K562 (cell line): ENCODE measurements around the gene ST3GAL3. TPM values are rescaled to one million over a fixed set of nuclear protein-coding genes. Genes with fewer than 3 reads are reported as not detected.
A peak's percentile ranks its signal among the peaks of the same experiment; 100 is the strongest.

Experiments
- ATAC-seq: fragments of 200-7000 bp; cut with Tn5 transposase; 3 replicates; pipeline ENCODE4 v1.9.1; 2020; ENCODE audit warnings: moderate library complexity
- BruUV-seq: library from RNA; stranded (reverse); fragments of 400-500 nt; replicated peaks from 2 replicates; lab custom pipeline; 2021; lab: Mats Ljungman, UMichigan
- CTCF ChIA-PET: fragments of 300-600 bp; formaldehyde crosslinking; extraction: SDS; loops from one replicate; lab custom pipeline; 2021; ENCODE audit warnings: low intra/inter-chr PET ratio; lab: Yijun Ruan, JAX
- POLR2A ChIA-PET: fragments of 300-600, 350-650 bp; sonication (Branson Sonifier 250); formaldehyde crosslinking; extraction: SDS; loops from one replicate; lab custom pipeline; 2021; ENCODE audit warnings: antibody characterized with exemption, inconsistent platforms; lab: Yijun Ruan, JAX
- DNase-seq, 4 experiments: peaks; one replicate each; pipeline versions ENCODE4 v3.0.0 to v3.0.0-alpha.2; 2011 to 2018; ENCODE audit warnings: low spot score in 3 of 4, mixed read lengths in 3 of 4; ENCODE audit errors: extremely low read depth in 1 of 4
- FAIRE-seq: peaks from 2 replicates; lab custom pipeline; 2011; peaks lifted over from hg19 to GRCh38; lab: Jason Lieb, UNC
- H2AFZ ChIP-seq: 2 replicates; pipeline ENCODE4 v1.6.0; 2011; ENCODE audit warnings: low read depth, low read length, control low read depth, inconsistent platforms
- H3K27ac ChIP-seq: fragments of 200-600 bp; 3 replicates; pipeline ENCODE4 v1.8.0; 2011; ENCODE audit warnings: low read depth, mild to moderate bottlenecking, control low read depth, inconsistent platforms, low read length, moderate library complexity, mixed read lengths; ENCODE audit errors: extremely low read depth
- H3K27me3 ChIP-seq, 2 experiments: fragments of 300-600 bp in 1 of 2; 2 replicates in 1 of 2; 3 replicates in 1 of 2; pipeline versions ENCODE4 v1.6.0 to v1.8.0; 2011; ENCODE audit warnings: inconsistent platforms in 2 of 2, low read length in 2 of 2, mild to moderate bottlenecking in 1 of 2, mixed read lengths in 1 of 2, moderate library complexity in 1 of 2; ENCODE audit not compliant: control insufficient read depth in 2 of 2, insufficient read depth in 2 of 2
- H3K36me3 ChIP-seq: fragments of 300-600 bp; 3 replicates; pipeline ENCODE4 v1.8.0; 2011; ENCODE audit warnings: mild to moderate bottlenecking, low read length, inconsistent platforms; ENCODE audit not compliant: control insufficient read depth, insufficient read depth
- H3K4me1 ChIP-seq, 2 experiments: fragments of 200-600 bp in 1 of 2; replicated peaks in 1 of 2; 2 replicates in 1 of 2; 3 replicates in 1 of 2; pipeline versions ENCODE4 v1.5.1 to v1.8.0; 2011; ENCODE audit warnings: inconsistent platforms in 2 of 2, low read length in 2 of 2, mild to moderate bottlenecking in 1 of 2, mixed read lengths in 1 of 2, moderate library complexity in 1 of 2; ENCODE audit not compliant: control insufficient read depth in 2 of 2, insufficient read depth in 2 of 2
- H3K4me2 ChIP-seq: 2 replicates; pipeline ENCODE4 v1.6.1; 2011; ENCODE audit warnings: low read length, control low read depth, inconsistent platforms, mixed read lengths; ENCODE audit not compliant: insufficient read depth
- H3K4me3 ChIP-seq: fragments of 200-600 bp; sonication (generic), shearing (Covaris generic); 2 replicates; pipeline ENCODE4 v1.5.1; 2016; ENCODE audit warnings: control low read depth, inconsistent platforms
- H3K79me2 ChIP-seq: fragments of 200-600 bp; 3 replicates; pipeline ENCODE4 v1.8.0; 2011; ENCODE audit warnings: low read length, inconsistent platforms; ENCODE audit not compliant: control insufficient read depth, insufficient read depth
- H3K9ac ChIP-seq, 2 experiments: 2 replicates each; pipeline versions ENCODE4 v1.6.0 to v1.6.1; 2011; ENCODE audit warnings: low read depth in 2 of 2, low read length in 2 of 2, control low read depth in 1 of 2, inconsistent platforms in 1 of 2, mild to moderate bottlenecking in 1 of 2, mixed read lengths in 1 of 2; ENCODE audit not compliant: insufficient read depth in 1 of 2
- H3K9me1 ChIP-seq: one replicate; pipeline ENCODE4 v1.6.0; 2011; ENCODE audit warnings: inconsistent platforms, mild to moderate bottlenecking, low read length, moderate library complexity; ENCODE audit not compliant: control insufficient read depth, insufficient read depth
- H3K9me3 ChIP-seq: replicated peaks from 2 replicates; pipeline ENCODE4 v1.5.1; 2011; ENCODE audit warnings: low read depth, low read length, inconsistent platforms; ENCODE audit not compliant: control insufficient read depth, insufficient read depth
- H4K20me1 ChIP-seq: replicated peaks from 2 replicates; pipeline ENCODE4 v1.6.1; 2011; ENCODE audit warnings: low read length, inconsistent platforms, mixed read lengths; ENCODE audit not compliant: control insufficient read depth, insufficient read depth
- JUN ChIP-seq, 2 experiments: sonication (generic) in 1 of 2; formaldehyde crosslinking in 1 of 2; IDR thresholded peaks; 2 replicates each; pipeline versions ENCODE4 v1.6.1 to v1.8.0; 2012 to 2022; ENCODE audit warnings: borderline replicate concordance in 2 of 2, mild to moderate bottlenecking in 2 of 2, improper control_type of control experiment in 1 of 2, low read depth in 1 of 2, low read length in 1 of 2, missing genetic modification reagents in 1 of 2
- RBFOX2 ChIP-seq: fragments of 200-400 bp; formaldehyde crosslinking; IDR thresholded peaks from 2 replicates; pipeline ENCODE4 v1.6.1; 2017; ENCODE audit warnings: low read depth, mild to moderate bottlenecking, low read length, moderate library complexity
- SMARCE1 ChIP-seq: fragments of 450-650 bp; IDR thresholded peaks from 2 replicates; pipeline ENCODE4 v1.7.1; 2016; ENCODE audit warnings: mild to moderate bottlenecking
- ZNF561 ChIP-seq: fragments of 450-650 bp; formaldehyde crosslinking; conservative IDR thresholded peaks from 2 replicates; pipeline ENCODE4 v1.4.0; 2020; ENCODE audit warnings: mild to moderate bottlenecking, moderate library complexity
- ZNF717 ChIP-seq: fragments of 250-450 bp; sonication (Bioruptor Pico); IDR thresholded peaks from 2 replicates; pipeline ENCODE4 v1.5.0; 2021
- WGBS: fragments of 100-300 bp; shearing (Covaris generic); methylation state at CpG from one replicate; pipeline ENCODE4 v1.1.6; 2016; ENCODE audit warnings: low coverage, mixed read lengths; ENCODE audit not compliant: insufficient coverage; ENCODE audit errors: missing lambda C conversion rate; 5-methylcytosine and 5-hydroxymethylcytosine counted together
- in situ Hi-C: fragments of 300-500 bp; cut with MboI; formaldehyde crosslinking; loops from 4 replicates; pipeline ENCODE4 v1.15.0; 2018; ENCODE audit warnings: inconsistent platforms, mixed read lengths
- intact Hi-C: fragments of 100-400 bp; cut with micrococcal nuclease; formaldehyde crosslinking; loops from 2 replicates; pipeline ENCODE4 v1.14.2; 2022
- polyA plus RNA-seq, 8 experiments: library from polyadenylated mRNA; depleted of rRNA in 4 of 8; stranded (reverse) in 5 of 8; unstranded in 3 of 8; fragments of >200 nt; fragmentation: Nextera tagmentation in 2 of 8; fragmentation: Illumina TruSeq in 1 of 8; extraction: Ambion mirVana in 2 of 8; extraction: Trizol in 1 of 8; gene quantifications; 2 replicates each; pipeline versions ENCODE4 v1.2.1 to v1.2.3, GENCODE V29; 2011 to 2014; ENCODE audit warnings: inconsistent platforms in 1 of 8, missing spikeins in 1 of 8
- total RNA-seq, 7 experiments: library from RNA; depleted of rRNA in 6 of 7; stranded (reverse); fragments of >200 nt in 6 of 7; fragmentation: Illumina TruSeq in 2 of 7; extraction: Trizol in 2 of 7; gene quantifications; 2 replicates each; pipeline versions ENCODE4 v1.2.1 to v1.2.3, GENCODE V29; 2011 to 2021; ENCODE audit warnings: low replicate concordance in 1 of 7
- TF ChIP-seq, protein P1 (sequence below): sonication (generic); formaldehyde crosslinking; IDR thresholded peaks from 2 replicates; pipeline ENCODE4 v1.8.0; 2023; ENCODE audit warnings: missing genetic modification reagents, mild to moderate bottlenecking, borderline replicate concordance

The ST3GAL3 gene
- total and polyA plus RNA-seq, 9 of the 15 experiments (the other 6 are each of a cell fraction or from before 2014, with no cell fraction given) = 1.2 to 18.9 (median 11.0) TPM

DNA sequence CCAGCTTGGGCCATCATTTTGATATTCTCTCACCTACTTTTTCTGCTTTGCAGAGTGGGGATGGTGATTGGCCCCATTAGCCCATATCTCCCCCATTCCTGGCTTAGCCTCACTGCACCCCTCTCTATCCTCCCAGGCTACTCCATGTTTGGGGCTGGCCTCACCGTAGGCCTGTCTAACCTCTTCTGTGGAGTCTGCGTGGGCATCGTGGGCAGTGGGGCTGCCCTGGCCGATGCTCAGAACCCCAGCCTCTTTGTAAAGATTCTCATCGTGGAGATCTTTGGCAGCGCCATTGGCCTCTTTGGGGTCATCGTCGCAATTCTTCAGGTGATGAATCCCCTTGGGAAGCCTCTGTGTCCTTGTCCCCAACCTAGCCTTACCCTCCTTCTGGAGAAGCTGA is 269.6 kb downstream of the ST3GAL3 start:
- Histone ChIP-seq H3K4me1 (peaks cover 47 to 73% of the 10 kb centered on the region in 2 experiments), H3K27me3 (no peaks in the 10 kb centered on the region), H3K27ac (no peak overlapping the region), H3K4me2 (no peak overlapping the region), H3K4me3 (no peak overlapping the region), H3K9me3 (no peaks in the 10 kb centered on the region), H3K9ac (peak overlapping the region in 1 of 2 experiments; percentile 66; a peak in 1 of 4 replicates), H3K79me2 (peaks cover 68% of the 10 kb centered on the region), H4K20me1 (peaks cover 24% of the 10 kb centered on the region), H3K36me3 (peaks cover 65% of the 10 kb centered on the region), H3K9me1 (peaks cover 14% of the 10 kb centered on the region), H2AFZ (no peak overlapping the region)
- ChIA-PET CTCF (no interaction called here), POLR2A (interaction anchor here (0.6 to 2.5 kb wide), 7 partner anchors 12 to 59 kb away, joined by 3 to 10 read pairs (median 5); partner anchors contain the start of gene CCDC24)
- in situ Hi-C loops (no loop called here), intact Hi-C loops (no loop called here)
- BruUV-seq = no TSS peak
- no peak for TF ChIP-seq ZNF717 (CRISPR knock-in tag)
- peak; percentile 39; the same call in 1 of the 2 replicates for TF ChIP-seq RBFOX2
- TF ChIP-seq JUN (IDR thresholded peaks at IDR 0.05; ENCODE audit: borderline replicate concordance, low read depth, low read length) = no peak
- no peak for TF ChIP-seq JUN (CRISPR knock-in tag; IDR thresholded peaks at IDR 0.05; ENCODE audit: borderline replicate concordance)
- no peak for TF ChIP-seq SMARCE1
- TF ChIP-seq ZNF561 (CRISPR knock-in tag) = no peak
- TF ChIP-seq, protein P1, sequence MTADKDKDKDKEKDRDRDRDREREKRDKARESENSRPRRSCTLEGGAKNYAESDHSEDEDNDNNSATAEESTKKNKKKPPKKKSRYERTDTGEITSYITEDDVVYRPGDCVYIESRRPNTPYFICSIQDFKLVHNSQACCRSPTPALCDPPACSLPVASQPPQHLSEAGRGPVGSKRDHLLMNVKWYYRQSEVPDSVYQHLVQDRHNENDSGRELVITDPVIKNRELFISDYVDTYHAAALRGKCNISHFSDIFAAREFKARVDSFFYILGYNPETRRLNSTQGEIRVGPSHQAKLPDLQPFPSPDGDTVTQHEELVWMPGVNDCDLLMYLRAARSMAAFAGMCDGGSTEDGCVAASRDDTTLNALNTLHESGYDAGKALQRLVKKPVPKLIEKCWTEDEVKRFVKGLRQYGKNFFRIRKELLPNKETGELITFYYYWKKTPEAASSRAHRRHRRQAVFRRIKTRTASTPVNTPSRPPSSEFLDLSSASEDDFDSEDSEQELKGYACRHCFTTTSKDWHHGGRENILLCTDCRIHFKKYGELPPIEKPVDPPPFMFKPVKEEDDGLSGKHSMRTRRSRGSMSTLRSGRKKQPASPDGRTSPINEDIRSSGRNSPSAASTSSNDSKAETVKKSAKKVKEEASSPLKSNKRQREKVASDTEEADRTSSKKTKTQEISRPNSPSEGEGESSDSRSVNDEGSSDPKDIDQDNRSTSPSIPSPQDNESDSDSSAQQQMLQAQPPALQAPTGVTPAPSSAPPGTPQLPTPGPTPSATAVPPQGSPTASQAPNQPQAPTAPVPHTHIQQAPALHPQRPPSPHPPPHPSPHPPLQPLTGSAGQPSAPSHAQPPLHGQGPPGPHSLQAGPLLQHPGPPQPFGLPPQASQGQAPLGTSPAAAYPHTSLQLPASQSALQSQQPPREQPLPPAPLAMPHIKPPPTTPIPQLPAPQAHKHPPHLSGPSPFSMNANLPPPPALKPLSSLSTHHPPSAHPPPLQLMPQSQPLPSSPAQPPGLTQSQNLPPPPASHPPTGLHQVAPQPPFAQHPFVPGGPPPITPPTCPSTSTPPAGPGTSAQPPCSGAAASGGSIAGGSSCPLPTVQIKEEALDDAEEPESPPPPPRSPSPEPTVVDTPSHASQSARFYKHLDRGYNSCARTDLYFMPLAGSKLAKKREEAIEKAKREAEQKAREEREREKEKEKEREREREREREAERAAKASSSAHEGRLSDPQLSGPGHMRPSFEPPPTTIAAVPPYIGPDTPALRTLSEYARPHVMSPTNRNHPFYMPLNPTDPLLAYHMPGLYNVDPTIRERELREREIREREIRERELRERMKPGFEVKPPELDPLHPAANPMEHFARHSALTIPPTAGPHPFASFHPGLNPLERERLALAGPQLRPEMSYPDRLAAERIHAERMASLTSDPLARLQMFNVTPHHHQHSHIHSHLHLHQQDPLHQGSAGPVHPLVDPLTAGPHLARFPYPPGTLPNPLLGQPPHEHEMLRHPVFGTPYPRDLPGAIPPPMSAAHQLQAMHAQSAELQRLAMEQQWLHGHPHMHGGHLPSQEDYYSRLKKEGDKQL (CRISPR knock-in tag) = no peak
- FAIRE-seq (no peak), DNase-seq (no peak), ATAC-seq (no peak)
- WGBS = 95% methylated on average over 8 of the region's 8 CpGs
